Gastrocnemius medialis (tissue), 4 donors: ENCODE results near the gene ADARB2. TPM values are rescaled to one million over a fixed set of nuclear protein-coding genes. Genes with fewer than 3 reads are reported as not detected.
"Not testable (repeated sequence)": the region's sequence is repeated elsewhere in the genome, so short reads cannot be mapped to it uniquely, and the experiment has no call there.

ENCODE experiments used
- ATAC-seq, 2 donors: fragments of 150-250 bp; one replicate each; pipeline ENCODE4 v1.9.1; 2016
- DNase-seq, 2 donors: peaks; one replicate each; pipeline ENCODE4 v3.0.0-alpha.2; 2019
- H3K27ac ChIP-seq, 4 donors: fragments of 200-600 bp; sonication (generic); 1 replicate in 1 of 4; 2 replicates in 3 of 4; pipeline ENCODE4 v1.5.1; 2016 to 2018; ENCODE audit warnings: mild to moderate bottlenecking in 2 of 4, moderate library complexity in 1 of 4
- H3K27me3 ChIP-seq, 3 donors: fragments of 200-600 bp; sonication (generic) in 2 of 3; 1 replicate in 1 of 3; 2 replicates in 2 of 3; pipeline versions ENCODE4 v1.5.1 to v1.6.0; 2016 to 2019; ENCODE audit warnings: mild to moderate bottlenecking in 1 of 3, moderate library complexity in 1 of 3
- H3K36me3 ChIP-seq, 2 donors: fragments of 200-600 bp; sonication (generic) in 1 of 2; one replicate each; pipeline ENCODE4 v1.5.1; 2017 to 2018
- H3K4me1 ChIP-seq, 2 donors: fragments of 200-600 bp; sonication (generic) in 1 of 2; one replicate each; pipeline ENCODE4 v1.5.1; 2016 to 2017; ENCODE audit warnings: mild to moderate bottlenecking in 2 of 2
- H3K4me3 ChIP-seq, 4 donors: fragments of 200-600 bp; sonication (generic) in 3 of 4; 1 replicate in 1 of 4; 2 replicates in 3 of 4; pipeline ENCODE4 v1.5.1; 2016 to 2019; ENCODE audit warnings: mild to moderate bottlenecking in 2 of 4
- H3K9me3 ChIP-seq, 3 donors: fragments of 200-600 bp; sonication (generic) in 2 of 3; 1 replicate in 1 of 3; 2 replicates in 2 of 3; pipeline ENCODE4 v1.5.1; 2016 to 2019
- POLR2A ChIP-seq, 2 donors: fragments of 450-650 bp; IDR thresholded peaks; one replicate each; pipeline ENCODE4 v1.6.1; 2017; ENCODE audit warnings: antibody characterized with exemption in 2 of 2, mild to moderate bottlenecking in 2 of 2, moderate library complexity in 2 of 2
- in situ Hi-C, 4 donors: fragments of 200-750 bp; cut with MboI; loops; one replicate each; pipeline versions ENCODE4 v1.15.0 to v1.8.0; 2017; ENCODE audit warnings: low sequenced_read_pairs in 4 of 4
- intact Hi-C: fragments of 100-400 bp; cut with DNase I; formaldehyde crosslinking; loops from one replicate; pipeline ENCODE4 v1.15.1; 2023; ENCODE audit warnings: low total_unique reads
- total RNA-seq, 4 donors: library from RNA; depleted of rRNA; stranded (reverse); fragments of >200 nt; gene quantifications; one replicate each; pipeline versions ENCODE4 v1.1.0 to v1.2.3, GENCODE V29; 2016
- TF ChIP-seq, protein P1 (sequence below), 5 experiments: fragments of 450-650 bp in 3 of 5; fragments of 200-600 bp in 2 of 5; sonication (generic) in 2 of 5; IDR thresholded peaks in 4 of 5; conservative IDR thresholded peaks in 1 of 5; 1 replicate in 4 of 5; 2 replicates in 1 of 5; pipeline ENCODE4 v1.5.1; 2016 to 2019; ENCODE audit warnings: antibody characterized with exemption in 5 of 5, mild to moderate bottlenecking in 3 of 5, moderate library complexity in 3 of 5

ADARB2 gene
- total RNA-seq, 4 donors from 2014 or later, result 0.07 to 0.87 (median 0.10) TPM

DNA sequence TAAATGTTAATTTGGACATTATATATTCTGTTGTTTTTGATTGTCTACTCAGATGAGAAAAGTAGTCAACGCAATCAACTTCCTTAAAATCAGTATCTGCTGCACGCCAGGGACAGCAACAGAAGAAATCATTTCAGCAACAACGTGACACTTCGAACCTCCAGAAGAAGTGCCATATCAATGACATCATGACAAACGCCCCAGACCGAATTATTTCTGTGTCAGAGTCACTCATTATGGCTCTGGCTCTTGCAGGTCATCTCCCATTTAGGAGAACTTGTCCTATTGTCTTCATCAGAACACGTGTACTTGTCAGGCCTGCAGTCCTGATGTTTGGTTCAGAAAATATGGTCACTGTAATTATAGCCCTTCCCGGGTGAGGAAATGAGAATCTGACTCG is 276.3 kb downstream of the ADARB2 start:
- ATAC-seq, result no peak
- DNase-seq, result no peak
- TF ChIP-seq, protein P1, sequence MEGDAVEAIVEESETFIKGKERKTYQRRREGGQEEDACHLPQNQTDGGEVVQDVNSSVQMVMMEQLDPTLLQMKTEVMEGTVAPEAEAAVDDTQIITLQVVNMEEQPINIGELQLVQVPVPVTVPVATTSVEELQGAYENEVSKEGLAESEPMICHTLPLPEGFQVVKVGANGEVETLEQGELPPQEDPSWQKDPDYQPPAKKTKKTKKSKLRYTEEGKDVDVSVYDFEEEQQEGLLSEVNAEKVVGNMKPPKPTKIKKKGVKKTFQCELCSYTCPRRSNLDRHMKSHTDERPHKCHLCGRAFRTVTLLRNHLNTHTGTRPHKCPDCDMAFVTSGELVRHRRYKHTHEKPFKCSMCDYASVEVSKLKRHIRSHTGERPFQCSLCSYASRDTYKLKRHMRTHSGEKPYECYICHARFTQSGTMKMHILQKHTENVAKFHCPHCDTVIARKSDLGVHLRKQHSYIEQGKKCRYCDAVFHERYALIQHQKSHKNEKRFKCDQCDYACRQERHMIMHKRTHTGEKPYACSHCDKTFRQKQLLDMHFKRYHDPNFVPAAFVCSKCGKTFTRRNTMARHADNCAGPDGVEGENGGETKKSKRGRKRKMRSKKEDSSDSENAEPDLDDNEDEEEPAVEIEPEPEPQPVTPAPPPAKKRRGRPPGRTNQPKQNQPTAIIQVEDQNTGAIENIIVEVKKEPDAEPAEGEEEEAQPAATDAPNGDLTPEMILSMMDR (IDR thresholded peaks at IDR 0.05 in 4 of 5, conservative IDR thresholded peaks at IDR 0.05 in 1 of 5), result no peak
- no peak for TF ChIP-seq POLR2A (IDR thresholded peaks at IDR 0.05)

GRCh38 chr10:1459664-1460063 is 277.7 kb downstream of the ADARB2 start:
- ATAC-seq, intact Hi-C loops, H3K4me1 ChIP-seq, in situ Hi-C loops, H3K36me3 ChIP-seq, H3K9me3 ChIP-seq, H3K27me3 ChIP-seq, H3K27ac ChIP-seq, DNase-seq, H3K4me3 ChIP-seq: not testable (repeated sequence)

More for the DNA sequence above, 276.3 kb downstream of the ADARB2 start:
- no peaks in the 10 kb centered on the region for H3K4me1 ChIP-seq
- no peaks in the 10 kb centered on the region for H3K36me3 ChIP-seq
- peaks cover 0 to 8% (median 8%) of the 10 kb centered on the region in 3 donors for H3K27me3 ChIP-seq
- H3K27ac ChIP-seq, result no peak overlapping the region
- intact Hi-C loops, result no loop called here
- in situ Hi-C loops, result no loop called here
- H3K9me3 ChIP-seq, result no peaks in the 10 kb centered on the region
- no peak overlapping the region for H3K4me3 ChIP-seq

GRCh38 chr10:1454951-1455350 is 282.4 kb downstream of the ADARB2 start:
- no peak for ATAC-seq
- DNase-seq, result no peak
- no peak for TF ChIP-seq POLR2A (IDR thresholded peaks at IDR 0.05)
- TF ChIP-seq, protein P1 (IDR thresholded peaks at IDR 0.05 in 4 of 5, conservative IDR thresholded peaks at IDR 0.05 in 1 of 5), result no peak
- peaks cover 0 to 5% (median 0%) of the 10 kb centered on the region in 3 donors for H3K27me3 ChIP-seq
- intact Hi-C loops (no loop called here), in situ Hi-C loops (no loop called here)
- H3K4me3 ChIP-seq, result no peak overlapping the region
- H3K9me3 ChIP-seq, result no peaks in the 10 kb centered on the region
- no peak overlapping the region for H3K27ac ChIP-seq
- H3K4me1 ChIP-seq, result no peaks in the 10 kb centered on the region
- no peaks in the 10 kb centered on the region for H3K36me3 ChIP-seq

- TF ChIP-seq POLR2A (IDR thresholded peaks at IDR 0.05), result no peak
- TF ChIP-seq, protein P1 (IDR thresholded peaks at IDR 0.05 in 4 of 5, conservative IDR thresholded peaks at IDR 0.05 in 1 of 5), result no peak
Measured at GRCh38 chr10:1454428-1454827, 282.9 kb downstream of the ADARB2 start.

GRCh38 chr10:1452777-1453176 is 284.5 kb downstream of the ADARB2 start:
- TF ChIP-seq, protein P1 (IDR thresholded peaks at IDR 0.05 in 4 of 5, conservative IDR thresholded peaks at IDR 0.05 in 1 of 5), result no peak
- TF ChIP-seq POLR2A (IDR thresholded peaks at IDR 0.05), result no peak
- in situ Hi-C loops, result no loop called here
- H3K9me3 ChIP-seq, result no peaks in the 10 kb centered on the region
- ATAC-seq (no peak), DNase-seq (no peak)
- no peaks in the 10 kb centered on the region for H3K36me3 ChIP-seq
- peaks cover 0 to 5% (median 0%) of the 10 kb centered on the region in 3 donors for H3K27me3 ChIP-seq
- no peak overlapping the region for H3K4me3 ChIP-seq
- H3K27ac ChIP-seq, result no peak overlapping the region
- intact Hi-C loops, result no loop called here
- H3K4me1 ChIP-seq, result no peaks in the 10 kb centered on the region

More at GRCh38 chr10:1454428-1454827, 282.9 kb downstream of the ADARB2 start:
- H3K27me3 ChIP-seq, result peaks cover 0 to 5% (median 0%) of the 10 kb centered on the region in 3 donors
- intact Hi-C loops, result no loop called here
- no peak overlapping the region for H3K4me3 ChIP-seq
- ATAC-seq (no peak), DNase-seq (no peak)
- no peak overlapping the region for H3K27ac ChIP-seq
- H3K9me3 ChIP-seq, result no peaks in the 10 kb centered on the region
- no peaks in the 10 kb centered on the region for H3K36me3 ChIP-seq
- H3K4me1 ChIP-seq, result no peaks in the 10 kb centered on the region
- in situ Hi-C loops, result no loop called here
